ENCODE results near the gene OSGEP. TPM values are rescaled to one million over a fixed set of nuclear protein-coding genes. Genes with fewer than 3 reads are reported as not detected.
A peak's percentile ranks its signal among the peaks of the same experiment; 100 is the strongest.

The OSGEP gene
- total RNA-seq, 1 experiment from 2014 or later, result 50.8 TPM

- Histone ChIP-seq H2AK5ac (ENCODE audit: insufficient read length, low read length) (no peak overlapping the region), H3T11ph (ENCODE audit: low read length) (no peak overlapping the region), H4K8ac (replicated peaks; ENCODE audit: insufficient read length, low read depth, low read length) (no peak overlapping the region), H4K5ac (ENCODE audit: insufficient read length, low read depth, low read length) (no peak overlapping the region), H3K14ac (ENCODE audit: insufficient read depth, low read length) (no peak overlapping the region), H3K79me2 (ENCODE audit: insufficient read depth, low read length) (no peaks in the 10 kb centered on the region), H4K91ac (ENCODE audit: insufficient read length, low read depth, low read length) (no peak overlapping the region), H3K27me3 (ENCODE audit: insufficient read depth, low read length) (no peaks in the 10 kb centered on the region), H3K56ac (ENCODE audit: insufficient read length, low read depth, low read length) (no peak overlapping the region), H3K18ac (ENCODE audit: insufficient read length, low read depth, low read length) (no peak overlapping the region), H3K4me1 (ENCODE audit: insufficient read depth, low read length) (peaks cover 9% of the 10 kb centered on the region; the same call in 1 of the 2 replicates), H3K23ac (ENCODE audit: insufficient read length, low read depth, low read length) (no peak overlapping the region), H2BK5ac (ENCODE audit: insufficient read length, low read length) (no peak overlapping the region), H4K20me1 (ENCODE audit: control insufficient read depth, insufficient read depth, insufficient read length) (no peaks in the 10 kb centered on the region), H2AFZ (ENCODE audit: low read length) (peak overlapping the region; percentile 66), H3K79me1 (ENCODE audit: insufficient read depth, low read depth, low read length, poor library complexity, severe bottlenecking) (no peaks in the 10 kb centered on the region), H2BK15ac (ENCODE audit: low read depth, low read length) (no peak overlapping the region), H2BK12ac (ENCODE audit: insufficient read length, low read depth, low read length) (no peak overlapping the region), H3K4me2 (ENCODE audit: insufficient read depth, insufficient read length, low read length) (no peak overlapping the region), H3K27ac (ENCODE audit: insufficient read length, low read depth, low read length) (no peak overlapping the region), H3K9me3 (ENCODE audit: control insufficient read depth, low read depth, low read length) (no peaks in the 10 kb centered on the region), H2BK120ac (ENCODE audit: low read depth, low read length, poor library complexity, severe bottlenecking) (no peak overlapping the region), H3K23me2 (ENCODE audit: insufficient read length, low read depth, low read length, poor library complexity, severe bottlenecking) (no peaks in the 10 kb centered on the region), H3K9ac (ENCODE audit: extremely low read depth, insufficient read length, low read length) (no peak overlapping the region), H3K4ac (ENCODE audit: low read depth, low read length) (no peak overlapping the region), H2BK20ac (ENCODE audit: low read depth, low read length, poor library complexity, severe bottlenecking) (no peak overlapping the region)
- Mint-ChIP-seq H3K36me3 (ENCODE audit: insufficient read depth in 1 of 3, low read depth in 3 of 3) (no peaks in the 10 kb centered on the region), H3K9me3 (no peaks in the 10 kb centered on the region), H3K27me3 (ENCODE audit: low read depth) (no peaks in the 10 kb centered on the region), H3K27ac (peak overlapping the region; percentile 9 to 33 (median 12); a peak in 4 of 7 replicates), H3K4me3 (no peak overlapping the region; a peak in 1 of 5 replicates), H3K4me1 (peaks cover 11 to 12% of the 10 kb centered on the region in 2 experiments)
- no peak for TF ChIP-seq CTCF (conservative IDR thresholded peaks at IDR 0.05)
- no peak for DNase-seq
- no CpG with 5 or more reads among the region's 5 CpGs for WGBS (ENCODE audit: extremely low coverage, insufficient read length, low lambda C conversion rate)
Observed at GRCh38 chr14:20427231-20428009, 27.2 kb downstream of the OSGEP start.
